Activated CD4-positive, alpha-beta T cell treated with anti-CD3 and anti-CD28 coated beads for 36 hours (primary cell): ENCODE results near the gene OSBP2. TPM values are rescaled to one million over a fixed set of nuclear protein-coding genes. Genes with fewer than 3 reads are reported as not detected.

ENCODE experiments used
- ATAC-seq: fragments of 200-7000 bp; cut with Tn5 transposase; one replicate; pipeline ENCODE4 v1.10.0; 2021; ENCODE audit warnings: mild to moderate bottlenecking, moderate library complexity
- CTCF ChIA-PET: fragments of 350-600 bp; sonication (Branson Sonifier 250); formaldehyde crosslinking; loops from one replicate; lab custom pipeline; 2021; ENCODE audit warnings: antibody characterized with exemption; lab: Charles Lee
- POLR2A ChIA-PET: fragments of 350-600 bp; sonication (Branson Sonifier 250); formaldehyde crosslinking; loops from one replicate; lab custom pipeline; 2021; ENCODE audit warnings: antibody characterized with exemption, inconsistent platforms; lab: Charles Lee
- DNase-seq: peaks from one replicate; pipeline ENCODE4 v3.0.0-alpha.2; 2020
- H3K27ac Mint-ChIP-seq: one replicate; pipeline ENCODE4 v1.8.0; 2021; ENCODE audit warnings: mixed read lengths
- H3K27me3 Mint-ChIP-seq: one replicate; pipeline ENCODE4 v1.8.0; 2021; ENCODE audit warnings: mixed read lengths
- H3K36me3 Mint-ChIP-seq: one replicate; pipeline ENCODE4 v1.8.0; 2021; ENCODE audit warnings: low read depth, mixed read lengths
- H3K4me1 Mint-ChIP-seq: one replicate; pipeline ENCODE4 v1.8.0; 2021; ENCODE audit warnings: mixed read lengths
- H3K4me3 Mint-ChIP-seq: one replicate; pipeline ENCODE4 v1.8.0; 2021; ENCODE audit warnings: mild to moderate bottlenecking, moderate library complexity, mixed read lengths
- H3K9me3 Mint-ChIP-seq: one replicate; pipeline ENCODE4 v1.8.0; 2021; ENCODE audit warnings: low read depth, mixed read lengths
- intact Hi-C, 2 experiments: fragments of 100-400 bp; cut with DNase I in 1 of 2; cut with micrococcal nuclease in 1 of 2; formaldehyde crosslinking; loops; one replicate each; pipeline versions ENCODE4 v1.14.2 to v1.15.1; 2022 to 2024; cut with DNase I, micrococcal nuclease
- total RNA-seq, 2 experiments: library from RNA; stranded (reverse); gene quantifications; one replicate each; pipeline ENCODE4 v1.2.3, GENCODE V29; 2021

OSBP2 gene
- total RNA-seq, 2 experiments from 2014 or later = 1.2 to 1.4 TPM

- no peak overlapping the region for H3K4me3 Mint-ChIP-seq
- ChIA-PET CTCF (interaction anchor here (0.7 to 2.5 kb wide), 6 partner anchors 9 to 339 kb away, joined by 3 to 13 read pairs (median 4); no protein-coding TSS in a partner anchor), POLR2A (interaction anchor here (0.6 to 0.7 kb wide), 3 partner anchors 100 to 109 kb away, joined by 3 to 7 read pairs (median 4); no protein-coding TSS in a partner anchor)
- DNase-seq = peak; percentile 55
- no peaks in the 10 kb centered on the region for H3K36me3 Mint-ChIP-seq
- ATAC-seq = peak; percentile 33
- H3K9me3 Mint-ChIP-seq = no peaks in the 10 kb centered on the region
- H3K4me1 Mint-ChIP-seq = peaks cover 65% of the 10 kb centered on the region
- intact Hi-C loops = loop anchor here (2.0 to 5.0 kb wide), 3 partner anchors 37 to 549 kb away; partner anchors contain the start of gene PIK3IP1 (in 1 of the 2)
- H3K27ac Mint-ChIP-seq = peak overlapping the region; percentile 82
- H3K27me3 Mint-ChIP-seq = peaks cover 2% of the 10 kb centered on the region
These were observed 48.8 kb downstream of the OSBP2 start for GRCh38 chr22:30743257-30744020.

GRCh38 chr22:30744224-30744623 is 49.5 kb downstream of the OSBP2 start:
- DNase-seq = no peak
- Mint-ChIP-seq H3K4me3 (no peak overlapping the region), H3K4me1 (peaks cover 63% of the 10 kb centered on the region), H3K27ac (peak overlapping the region; percentile 49), H3K9me3 (no peaks in the 10 kb centered on the region), H3K27me3 (peaks cover 2% of the 10 kb centered on the region), H3K36me3 (no peaks in the 10 kb centered on the region)
- ChIA-PET CTCF (interaction anchor here (1.4 to 2.5 kb wide), 4 partner anchors 9 to 135 kb away, joined by 3 to 13 read pairs (median 4); no protein-coding TSS in a partner anchor), POLR2A (no interaction called here)
- no peak for ATAC-seq
- intact Hi-C loops = loop anchor here in 1 of 2 experiments (5.0 kb wide), 2 partner anchors 322 to 548 kb away; partner anchors contain the start of gene PIK3IP1

GRCh38 chr22:30747493-30747892 is 52.8 kb downstream of the OSBP2 start:
- DNase-seq (no peak), ATAC-seq (no peak)
- CTCF ChIA-PET = interaction anchor here (1.2 to 2.2 kb wide), 3 partner anchors 10 to 113 kb away, joined by 4 to 7 read pairs (median 6); partner anchors contain the start of gene SLC35E4
- no peaks in the 10 kb centered on the region for H3K36me3 Mint-ChIP-seq
- no peaks in the 10 kb centered on the region for H3K9me3 Mint-ChIP-seq
- POLR2A ChIA-PET = no interaction called here
- no peak overlapping the region for H3K27ac Mint-ChIP-seq
- intact Hi-C loops = no loop called here
- H3K27me3 Mint-ChIP-seq = no peaks in the 10 kb centered on the region
- H3K4me3 Mint-ChIP-seq = no peak overlapping the region
- H3K4me1 Mint-ChIP-seq = peaks cover 39% of the 10 kb centered on the region

GRCh38 chr22:30749272-30749671 is 54.6 kb downstream of the OSBP2 start:
- Mint-ChIP-seq H3K4me3 (no peak overlapping the region), H3K4me1 (peaks cover 22% of the 10 kb centered on the region), H3K36me3 (no peaks in the 10 kb centered on the region), H3K27me3 (no peaks in the 10 kb centered on the region), H3K27ac (no peak overlapping the region), H3K9me3 (peaks cover 3% of the 10 kb centered on the region)
- ATAC-seq (no peak), DNase-seq (no peak)
- CTCF ChIA-PET = no interaction called here
- intact Hi-C loops = no loop called here
- POLR2A ChIA-PET = no interaction called here

GRCh38 chr22:30749849-30750248 is 55.2 kb downstream of the OSBP2 start:
- peaks cover 3% of the 10 kb centered on the region for H3K9me3 Mint-ChIP-seq
- H3K4me3 Mint-ChIP-seq = no peak overlapping the region
- H3K27me3 Mint-ChIP-seq = no peaks in the 10 kb centered on the region
- H3K4me1 Mint-ChIP-seq = peaks cover 16% of the 10 kb centered on the region
- intact Hi-C loops = no loop called here
- no peak for ATAC-seq
- H3K27ac Mint-ChIP-seq = no peak overlapping the region
- ChIA-PET POLR2A (no interaction called here), CTCF (no interaction called here)
- no peak for DNase-seq
- H3K36me3 Mint-ChIP-seq = no peaks in the 10 kb centered on the region

GRCh38 chr22:30751529-30751928 is 56.9 kb downstream of the OSBP2 start:
- ATAC-seq (no peak), DNase-seq (no peak)
- H3K27me3 Mint-ChIP-seq = no peaks in the 10 kb centered on the region
- peaks cover 5% of the 10 kb centered on the region for H3K4me1 Mint-ChIP-seq
- intact Hi-C loops = no loop called here
- ChIA-PET CTCF (no interaction called here), POLR2A (no interaction called here)
- H3K4me3 Mint-ChIP-seq = no peak overlapping the region
- no peaks in the 10 kb centered on the region for H3K36me3 Mint-ChIP-seq
- H3K9me3 Mint-ChIP-seq = peaks cover 3% of the 10 kb centered on the region
- H3K27ac Mint-ChIP-seq = no peak overlapping the region

- no peak for ATAC-seq
- H3K4me1 Mint-ChIP-seq = no peaks in the 10 kb centered on the region
These were observed 58.1 kb downstream of the OSBP2 start for GRCh38 chr22:30752771-30753170.

GRCh38 chr22:30753701-30754100 is 59.0 kb downstream of the OSBP2 start:
- Mint-ChIP-seq H3K4me1 (no peaks in the 10 kb centered on the region), H3K4me3 (no peak overlapping the region), H3K27ac (no peak overlapping the region), H3K27me3 (no peaks in the 10 kb centered on the region), H3K9me3 (peaks cover 3% of the 10 kb centered on the region), H3K36me3 (no peaks in the 10 kb centered on the region)
- ATAC-seq = no peak
- ChIA-PET POLR2A (interaction anchor here (1.9 kb wide), 1 partner anchor 119 kb away, joined by 8 read pairs; no protein-coding TSS in a partner anchor), CTCF (interaction anchor here (1.4 to 5.3 kb wide), 4 partner anchors 110 to 167 kb away, joined by 5 to 97 read pairs (median 8); partner anchors contain the start of genes SLC35E4 and TCN2)
- intact Hi-C loops = no loop called here
- DNase-seq = no peak

More at GRCh38 chr22:30752771-30753170, 58.1 kb downstream of the OSBP2 start:
- H3K4me3 Mint-ChIP-seq = no peak overlapping the region
- H3K36me3 Mint-ChIP-seq = no peaks in the 10 kb centered on the region
- no peak overlapping the region for H3K27ac Mint-ChIP-seq
- ChIA-PET CTCF (interaction anchor here (0.5 to 1.4 kb wide), 4 partner anchors 9 to 581 kb away, joined by 3 to 7 read pairs (median 4); partner anchors contain the start of gene SLC35E4), POLR2A (no interaction called here)
- no peak for DNase-seq
- no peaks in the 10 kb centered on the region for H3K27me3 Mint-ChIP-seq
- intact Hi-C loops = no loop called here
- H3K9me3 Mint-ChIP-seq = peaks cover 3% of the 10 kb centered on the region

GRCh38 chr22:30754521-30754920 is 59.8 kb downstream of the OSBP2 start:
- CTCF ChIA-PET = interaction anchor here (0.6 to 5.3 kb wide), 22 partner anchors 9 to 1142 kb away, joined by 3 to 97 read pairs (median 4); partner anchors contain the start of genes PES1, SLC35E4 and TCN2
- Mint-ChIP-seq H3K36me3 (no peaks in the 10 kb centered on the region), H3K4me1 (no peaks in the 10 kb centered on the region), H3K4me3 (no peak overlapping the region), H3K9me3 (peaks cover 3% of the 10 kb centered on the region), H3K27ac (no peak overlapping the region), H3K27me3 (no peaks in the 10 kb centered on the region)
- DNase-seq = no peak
- intact Hi-C loops = no loop called here
- POLR2A ChIA-PET = interaction anchor here (0.5 to 1.9 kb wide), 2 partner anchors 70 to 120 kb away, joined by 6 to 8 read pairs; no protein-coding TSS in a partner anchor
- ATAC-seq = no peak

GRCh38 chr22:30754971-30755758 is 60.5 kb downstream of the OSBP2 start:
- peaks cover 3% of the 10 kb centered on the region for H3K9me3 Mint-ChIP-seq
- DNase-seq (peak; percentile 78), ATAC-seq (peak; percentile 92)
- no peak overlapping the region for H3K4me3 Mint-ChIP-seq
- ChIA-PET POLR2A (interaction anchor here (0.5 to 1.9 kb wide), 4 partner anchors 12 to 120 kb away, joined by 3 to 8 read pairs (median 6); no protein-coding TSS in a partner anchor), CTCF (interaction anchor here (0.6 to 5.3 kb wide), 26 partner anchors 8 to 1142 kb away, joined by 3 to 97 read pairs (median 4); partner anchors contain the start of genes PES1, SLC35E4 and TCN2)
- no peak overlapping the region for H3K27ac Mint-ChIP-seq
- no peaks in the 10 kb centered on the region for H3K27me3 Mint-ChIP-seq
- H3K4me1 Mint-ChIP-seq = no peaks in the 10 kb centered on the region
- intact Hi-C loops = loop anchor here (1.0 kb wide), 1 partner anchor 121 kb away; no protein-coding TSS in a partner anchor
- H3K36me3 Mint-ChIP-seq = no peaks in the 10 kb centered on the region
